HCT116 (cell line): Measurements from ENCODE around the gene KLHL35. TPM values are rescaled to one million over a fixed set of nuclear protein-coding genes. Genes with fewer than 3 reads are reported as not detected.

Experiments used
- ATAC-seq: fragments of 200-7000 bp; cut with Tn5 transposase; 2 replicates; pipeline ENCODE4 v1.9.1; 2020; ENCODE audit warnings: mild to moderate bottlenecking, moderate library complexity
- BruUV-seq: library from RNA; stranded (reverse); fragments of 400-500 nt; replicated peaks from 2 replicates; lab custom pipeline; 2021; lab: Mats Ljungman, UMichigan
- CTCF ChIA-PET: fragments of 300-600 bp; sonication (Branson Sonifier 250); formaldehyde crosslinking; loops from one replicate; lab custom pipeline; 2021; ENCODE audit warnings: antibody characterized with exemption; lab: Charles Lee
- POLR2A ChIA-PET: fragments of 300-600, 350-600 bp; sonication (Branson Sonifier 250); formaldehyde crosslinking; loops from one replicate; lab custom pipeline; 2021; ENCODE audit warnings: antibody characterized with exemption; lab: Charles Lee
- RAD21 ChIA-PET, 2 experiments: fragments of 300-600 bp; sonication (Branson Sonifier 250); formaldehyde crosslinking; loops; one replicate each; lab custom pipeline; 2023; ENCODE audit warnings: low total read pairs in 2 of 2; ENCODE audit not compliant: uncharacterized antibody in 2 of 2, unreplicated experiment in 2 of 2, low non-redundant PET in 1 of 2; lab: Charles Lee
- DNase-seq: peaks from one replicate; pipeline ENCODE4 v3.0.0-alpha.2; 2010; ENCODE audit warnings: low read depth, low spot score
- H2AFZ ChIP-seq: fragments of 200-600 bp; shearing (Covaris generic), sonication (generic); 2 replicates; pipeline ENCODE4 v1.6.1; 2017; ENCODE audit warnings: low read depth, mixed run types, mixed read lengths, antibody characterized with exemption, low read length; ENCODE audit not compliant: poor library complexity, severe bottlenecking
- H3K27ac ChIP-seq: 2 replicates; pipeline ENCODE4 v1.5.1; 2012; ENCODE audit warnings: low read depth, low read length
- H3K27me3 ChIP-seq: fragments of 200-600 bp; sonication (generic); 2 replicates; pipeline ENCODE4 v1.6.1; 2016; ENCODE audit warnings: mixed run types, low read length, mixed read lengths; ENCODE audit not compliant: insufficient read depth
- H3K36me3 ChIP-seq, 2 experiments: fragments of 200-500 bp in 1 of 2; fragments of 200-600 bp in 1 of 2; sonication (Bioruptor generic) in 1 of 2; sonication (generic) in 1 of 2; 2 replicates each; pipeline versions ENCODE4 v1.5.1 to v1.6.1; 2014 to 2016; ENCODE audit warnings: low read length in 2 of 2, inconsistent platforms in 1 of 2, mixed read lengths in 1 of 2, mixed run types in 1 of 2; ENCODE audit not compliant: insufficient read depth in 2 of 2, control insufficient read depth in 1 of 2
- H3K4me1 ChIP-seq, 2 experiments: fragments of 200-600 bp in 1 of 2; sonication (generic) in 1 of 2; 2 replicates each; pipeline versions ENCODE4 v1.5.1 to v1.6.1; 2012 to 2017; ENCODE audit warnings: low read length in 2 of 2, inconsistent platforms in 1 of 2, mild to moderate bottlenecking in 1 of 2, mixed read lengths in 1 of 2, mixed run types in 1 of 2, moderate library complexity in 1 of 2; ENCODE audit not compliant: insufficient read depth in 2 of 2, control insufficient read depth in 1 of 2
- H3K4me2 ChIP-seq: fragments of 200-600 bp; sonication (generic); 2 replicates; pipeline ENCODE4 v1.6.1; 2017; ENCODE audit warnings: mixed run types, low read length, mixed read lengths
- H3K4me3 ChIP-seq, 2 experiments: fragments of 200-600 bp in 1 of 2; sonication (generic) in 1 of 2; replicated peaks in 1 of 2; 2 replicates each; pipeline ENCODE4 v1.5.1; 2011 to 2016; ENCODE audit warnings: low read length in 2 of 2, control low read depth in 1 of 2, low read depth in 1 of 2, mild to moderate bottlenecking in 1 of 2, mixed read lengths in 1 of 2, mixed run types in 1 of 2
- H3K79me2 ChIP-seq: fragments of 200-600 bp; sonication (generic); 2 replicates; pipeline ENCODE4 v1.6.1; 2017; ENCODE audit warnings: mild to moderate bottlenecking, mixed run types, low read length, moderate library complexity, mixed read lengths; ENCODE audit not compliant: insufficient read depth
- H3K9ac ChIP-seq: fragments of 200-600 bp; sonication (generic); 2 replicates; pipeline ENCODE4 v1.6.1; 2016; ENCODE audit warnings: low read length, mixed read lengths
- H3K9me2 ChIP-seq: fragments of 200-600 bp; sonication (generic), shearing (Covaris generic); 2 replicates; pipeline ENCODE4 v1.6.1; 2017; ENCODE audit warnings: mixed run types, mild to moderate bottlenecking, moderate library complexity; ENCODE audit not compliant: insufficient read depth
- H3K9me3 ChIP-seq, 2 experiments: fragments of 200-500 bp in 1 of 2; fragments of 200-600 bp in 1 of 2; sonication (Bioruptor generic) in 1 of 2; sonication (generic) in 1 of 2; 2 replicates each; pipeline ENCODE4 v1.6.1; 2014 to 2017; ENCODE audit warnings: low read length in 2 of 2, mixed read lengths in 2 of 2, inconsistent platforms in 1 of 2, low read depth in 1 of 2, mild to moderate bottlenecking in 1 of 2, mixed run types in 1 of 2, moderate library complexity in 1 of 2; ENCODE audit not compliant: control insufficient read depth in 1 of 2, insufficient read depth in 1 of 2
- H4K20me1 ChIP-seq: fragments of 200-600 bp; sonication (generic), shearing (Covaris generic); 2 replicates; pipeline ENCODE4 v1.6.1; 2017; ENCODE audit warnings: mixed run types, mild to moderate bottlenecking, moderate library complexity; ENCODE audit not compliant: insufficient read depth
- CEBPB ChIP-seq: IDR thresholded peaks from 2 replicates; pipeline ENCODE4 v1.6.1; 2012; ENCODE audit warnings: low read depth
- CTCF ChIP-seq, 3 experiments: fragments of 200-600 bp in 1 of 3; sonication (generic) in 1 of 3; IDR thresholded peaks in 2 of 3; conservative IDR thresholded peaks in 1 of 3; 2 replicates each; pipeline ENCODE4 v1.5.1; 2012 to 2017; ENCODE audit warnings: low read depth in 2 of 3, low read length in 2 of 3, antibody characterized with exemption in 1 of 3, borderline replicate concordance in 1 of 3, control low read depth in 1 of 3, mild to moderate bottlenecking in 1 of 3, mixed read lengths in 1 of 3, mixed run types in 1 of 3, moderate library complexity in 1 of 3; ENCODE audit not compliant: insufficient read depth in 1 of 3
- EGR1 ChIP-seq: IDR thresholded peaks from 2 replicates; pipeline ENCODE4 v1.6.1; 2012; ENCODE audit warnings: low read depth
- EZH2 ChIP-seq: fragments of 200-600 bp; sonication (generic); IDR thresholded peaks from 2 replicates; pipeline ENCODE4 v1.6.1; 2017; ENCODE audit warnings: antibody characterized with exemption, mixed run types
- MAX ChIP-seq: IDR thresholded peaks from 2 replicates; pipeline ENCODE4 v1.6.1; 2012
- POLR2AphosphoS5 ChIP-seq: IDR thresholded peaks from 2 replicates; pipeline ENCODE4 v1.6.1; 2011; ENCODE audit warnings: mild to moderate bottlenecking, low read depth, low read length, moderate library complexity
- RAD21 ChIP-seq: IDR thresholded peaks from 2 replicates; pipeline ENCODE4 v1.6.1; 2012; ENCODE audit warnings: low read depth, mild to moderate bottlenecking
- SRF ChIP-seq: IDR thresholded peaks from 2 replicates; pipeline ENCODE4 v1.6.1; 2012; ENCODE audit warnings: low read depth
- TCF7L2 ChIP-seq: IDR thresholded peaks from 2 replicates; pipeline ENCODE4 v1.7.0; 2011; ENCODE audit warnings: borderline replicate concordance, inconsistent platforms; ENCODE audit not compliant: insufficient read depth, insufficient read length; ENCODE audit errors: extremely low read depth
- ZBTB33 ChIP-seq: IDR thresholded peaks from 2 replicates; pipeline ENCODE4 v1.6.1; 2011; ENCODE audit warnings: mild to moderate bottlenecking, low read length, moderate library complexity; ENCODE audit not compliant: insufficient replicate concordance; ENCODE audit errors: extremely low read depth
- ZFX ChIP-seq: fragments of 450-650 bp; IDR thresholded peaks from 2 replicates; pipeline ENCODE4 v1.6.1; 2017
- intact Hi-C: fragments of 100-400 bp; cut with micrococcal nuclease; formaldehyde crosslinking; loops from 2 replicates; pipeline ENCODE4 v1.10.0; 2022
- total RNA-seq: library from RNA; stranded (reverse); gene quantifications from one replicate; pipeline ENCODE4 v1.2.1, GENCODE V29; 2021; ENCODE audit not compliant: unreplicated experiment

Gene KLHL35
- total RNA-seq, 1 experiment from 2014 or later: 1.7 TPM

- ATAC-seq: peak; percentile 16; the same call in 1 of the 2 replicates
- RAD21 ChIA-PET: no interaction called here
- TF ChIP-seq SRF (0 out of 2 replicates have a peak, but pooled peaks have one; percentile 5), TCF7L2 (no peak), POLR2AphosphoS5 (peak; percentile 41; the same call in 1 of the 2 replicates)
- TF ChIP-seq, all 23 proteins: peak for 2
- peak overlapping the region; percentile 96 for H3K4me2 ChIP-seq
- H3K9me2 ChIP-seq: no peaks in the 10 kb centered on the region
- H2AFZ ChIP-seq: no peak overlapping the region
- H3K9me3 ChIP-seq: no peaks in the 10 kb centered on the region
- peaks cover 4 to 36% of the 10 kb centered on the region in 2 experiments; a peak in 3 of 4 replicates for H3K4me1 ChIP-seq
- peak overlapping the region; percentile 94 for H3K9ac ChIP-seq
- H3K4me3 ChIP-seq: peak overlapping the region; percentile 100
- H4K20me1 ChIP-seq: peaks cover 48% of the 10 kb centered on the region; the same call in 1 of the 2 replicates
- peak overlapping the region; percentile 95 for H3K27ac ChIP-seq
- ChIA-PET POLR2A (interaction anchor here (0.8 to 1.7 kb wide), 3 partner anchors 12 to 74 kb away, joined by 3 to 5 read pairs (median 4); no protein-coding TSS in a partner anchor), CTCF (interaction anchor here (0.7 to 1.4 kb wide), 3 partner anchors 15 to 131 kb away, joined by 3 to 6 read pairs (median 4); no protein-coding TSS in a partner anchor)
- H3K27me3 ChIP-seq: no peaks in the 10 kb centered on the region
- peaks cover 61% of the 10 kb centered on the region for H3K79me2 ChIP-seq
- no peak for DNase-seq
- no TSS peak for BruUV-seq
- H3K36me3 ChIP-seq: peaks cover 44 to 57% of the 10 kb centered on the region in 2 experiments
- intact Hi-C loops: no loop called here
Observed at GRCh38 chr11:75400146-75400865, 32.7 kb downstream of the KLHL35 start.

GRCh38 chr11:75399344-75400145, 33.5 kb downstream of the KLHL35 start, which contains the start of gene RPS3:
Gene RPS3, plus strand, starts transcription at chr11:75399518. Its CDS starts 30 bp downstream, at chr11:75399548.
- H3K79me2 ChIP-seq: peaks cover 53% of the 10 kb centered on the region
- DNase-seq (peak; percentile 81), ATAC-seq (peak; percentile 86)
- no peaks in the 10 kb centered on the region for H3K9me2 ChIP-seq
- no peaks in the 10 kb centered on the region for H3K27me3 ChIP-seq
- H2AFZ ChIP-seq: no peak within 1 kb of the TSS
- intact Hi-C loops: no loop called here
- RAD21 ChIA-PET: interaction anchor here in 1 of 2 experiments (0.6 kb wide), 1 partner anchor 135 kb away, joined by 3 read pairs; no protein-coding TSS in a partner anchor
- peaks cover 4 to 36% of the 10 kb centered on the region in 2 experiments; a peak in 3 of 4 replicates for H3K4me1 ChIP-seq
- POLR2A ChIA-PET: interaction anchor here (1.7 kb wide), 1 partner anchor 11 kb away, joined by 5 read pairs; no protein-coding TSS in a partner anchor
- CTCF ChIA-PET: interaction anchor here (0.7 to 1.4 kb wide), 3 partner anchors 15 to 132 kb away, joined by 3 to 6 read pairs (median 4); no protein-coding TSS in a partner anchor
- H3K9ac ChIP-seq: peak within 1 kb of the TSS; percentile 94
- peak within 1 kb of the TSS; percentile 96 for H3K4me2 ChIP-seq
- no peaks in the 10 kb centered on the region for H3K9me3 ChIP-seq
- peaks cover 38 to 49% of the 10 kb centered on the region in 2 experiments for H3K36me3 ChIP-seq
- peaks cover 42% of the 10 kb centered on the region; the same call in 1 of the 2 replicates for H4K20me1 ChIP-seq
- BruUV-seq: TSS peak; percentile 45
- H3K27ac ChIP-seq: peak within 1 kb of the TSS; percentile 95
- peak within 1 kb of the TSS; percentile 100 for H3K4me3 ChIP-seq
- TF ChIP-seq EGR1: no peak; the same call in 1 of the 2 replicates
- no peak for TF ChIP-seq EZH2
- peak; percentile 95 for TF ChIP-seq MAX
- no peak for TF ChIP-seq RAD21
- TF ChIP-seq ZFX: peak; percentile 94
- no peak for TF ChIP-seq CEBPB
- peak; percentile 99 for TF ChIP-seq POLR2AphosphoS5
- TF ChIP-seq ZBTB33: no peak
- TF ChIP-seq CTCF (IDR thresholded peaks at IDR 0.05 in 2 of 3, conservative IDR thresholded peaks at IDR 0.05 in 1 of 3; ENCODE audit: borderline replicate concordance in 1 of 3, insufficient read depth in 1 of 3, low read depth in 2 of 3, low read length in 2 of 3): no peak
